ENCODE data around the gene FLRT2.

FLRT2 gene

DNA sequence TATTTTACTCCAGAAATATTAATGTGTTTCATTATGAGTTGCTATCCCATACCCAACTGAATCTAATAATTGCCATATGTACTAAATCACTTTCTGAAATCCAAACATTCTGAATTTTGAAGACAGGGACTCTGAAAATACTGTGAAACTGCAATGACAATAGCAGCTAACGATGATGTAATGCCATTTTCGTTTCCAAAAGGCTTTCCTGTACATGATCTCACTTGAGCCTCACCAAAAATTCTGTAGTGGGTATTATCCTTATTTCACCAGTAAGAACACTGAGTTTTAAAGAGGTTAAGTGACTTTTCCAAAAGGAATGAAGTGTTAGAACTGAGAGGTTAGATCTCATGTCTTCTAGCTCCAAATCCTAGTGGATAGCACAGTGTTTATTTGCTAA lies 133.3 kb downstream of the FLRT2 start:
- H3K4me1 ChIP-seq (ENCODE audit: control insufficient read depth in 1 of 2, insufficient read depth in 2 of 2, low read length in 2 of 2): no peaks in the 10 kb centered on the region
- peaks cover 6 to 11% of the 10 kb centered on the region in 2 donors for H3K9me3 ChIP-seq (ENCODE audit: control insufficient read depth in 1 of 2, low read length in 2 of 2)
- no peak overlapping the region for H3K27ac ChIP-seq (ENCODE audit: low read depth, low read length)
- H3K9ac ChIP-seq (ENCODE audit: low read depth in 1 of 2, low read length in 2 of 2): no peak overlapping the region
- H3K36me3 ChIP-seq (ENCODE audit: control insufficient read depth in 1 of 2, insufficient read depth in 2 of 2, low read length in 2 of 2): no peaks in the 10 kb centered on the region
- no peaks in the 10 kb centered on the region for H3K27me3 ChIP-seq (ENCODE audit: control insufficient read depth in 1 of 2, insufficient read depth in 2 of 2, low read length in 2 of 2)
- H3K4me3 ChIP-seq (ENCODE audit: low read depth in 1 of 2, low read length in 2 of 2): no peak overlapping the region

DNA sequence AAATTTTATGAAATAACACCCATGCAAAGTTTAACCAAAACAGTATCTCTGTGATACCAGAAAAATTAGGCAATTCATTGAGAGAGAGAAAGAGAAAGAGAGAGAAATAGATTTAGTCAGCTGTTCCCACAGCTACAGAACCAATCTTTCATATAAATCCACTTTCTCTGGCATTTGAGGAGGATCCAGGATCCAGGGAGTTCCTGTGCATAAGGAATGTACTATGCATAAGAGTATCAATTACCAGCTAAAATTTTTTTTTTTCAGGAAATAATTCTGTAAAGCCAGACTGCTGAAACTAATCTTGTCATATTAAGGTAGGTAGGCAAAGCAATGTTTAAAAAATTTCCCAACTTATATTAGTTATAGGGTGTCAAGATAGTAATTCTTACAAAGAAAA lies 133.7 kb downstream of the FLRT2 start:
- Histone ChIP-seq H3K36me3 (ENCODE audit: control insufficient read depth in 1 of 2, insufficient read depth in 2 of 2, low read length in 2 of 2) (no peaks in the 10 kb centered on the region), H3K27me3 (ENCODE audit: control insufficient read depth in 1 of 2, insufficient read depth in 2 of 2, low read length in 2 of 2) (no peaks in the 10 kb centered on the region), H3K9me3 (ENCODE audit: control insufficient read depth in 1 of 2, low read length in 2 of 2) (peaks cover 6 to 12% of the 10 kb centered on the region in 2 donors), H3K4me3 (ENCODE audit: low read depth in 1 of 2, low read length in 2 of 2) (no peak overlapping the region), H3K27ac (ENCODE audit: low read depth, low read length) (no peak overlapping the region), H3K9ac (ENCODE audit: low read depth in 1 of 2, low read length in 2 of 2) (no peak overlapping the region), H3K4me1 (ENCODE audit: control insufficient read depth in 1 of 2, insufficient read depth in 2 of 2, low read length in 2 of 2) (no peaks in the 10 kb centered on the region)

DNA sequence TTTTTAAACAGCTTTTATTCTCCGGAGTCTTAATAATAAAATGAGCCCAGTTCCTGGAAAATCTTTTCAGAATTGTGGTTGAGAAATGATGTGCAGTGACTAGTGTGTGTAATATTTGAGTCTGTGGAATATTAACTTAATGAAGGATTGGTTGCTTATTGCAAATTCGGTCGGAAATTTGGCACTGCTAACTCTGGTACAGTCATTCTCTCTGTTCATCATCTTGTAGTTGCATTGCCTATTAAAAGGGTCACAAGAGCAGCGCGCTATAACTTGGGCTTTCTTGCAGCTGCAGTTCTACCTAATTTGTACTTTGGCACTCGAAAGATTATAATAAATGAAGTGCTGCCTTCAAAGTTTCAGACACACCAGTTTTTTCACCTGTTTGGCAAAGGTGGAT lies 146.0 kb downstream of the FLRT2 start:
- no peak overlapping the region for H3K9ac ChIP-seq (ENCODE audit: low read depth in 1 of 2, low read length in 2 of 2)
- H3K4me3 ChIP-seq (ENCODE audit: low read depth in 1 of 2, low read length in 2 of 2): no peak overlapping the region

DNA sequence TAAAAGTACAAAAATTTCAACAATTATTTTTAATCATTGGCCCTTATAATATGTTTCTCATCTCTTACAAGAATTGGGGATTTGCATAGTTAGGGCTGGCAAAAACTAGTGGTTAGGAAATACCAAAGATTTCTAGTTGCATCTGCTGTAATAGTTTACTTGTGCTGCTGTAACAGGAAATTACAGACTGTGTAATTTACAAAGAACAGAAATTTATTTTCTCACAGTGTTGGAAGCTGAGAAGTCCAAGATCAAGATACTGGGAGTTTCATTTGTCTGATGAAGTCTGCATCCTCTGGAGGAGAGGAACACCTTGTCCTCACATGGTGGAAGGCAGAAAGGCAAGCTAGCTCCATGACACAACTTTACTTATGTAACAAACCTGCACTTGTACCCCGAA lies 157.0 kb downstream of the FLRT2 start:
- no peaks in the 10 kb centered on the region for H3K27me3 ChIP-seq (ENCODE audit: control insufficient read depth in 1 of 2, insufficient read depth in 2 of 2, low read length in 2 of 2)
- H3K9ac ChIP-seq (ENCODE audit: low read depth in 1 of 2, low read length in 2 of 2): no peak overlapping the region
- H3K9me3 ChIP-seq (ENCODE audit: control insufficient read depth in 1 of 2, low read length in 2 of 2): peaks cover under 1 to 3% of the 10 kb centered on the region in 2 donors
- H3K27ac ChIP-seq (ENCODE audit: low read depth, low read length): no peak overlapping the region
- H3K36me3 ChIP-seq (ENCODE audit: control insufficient read depth in 1 of 2, insufficient read depth in 2 of 2, low read length in 2 of 2): no peaks in the 10 kb centered on the region
- no peak overlapping the region for H3K4me3 ChIP-seq (ENCODE audit: low read depth in 1 of 2, low read length in 2 of 2)
- H3K4me1 ChIP-seq (ENCODE audit: control insufficient read depth in 1 of 2, insufficient read depth in 2 of 2, low read length in 2 of 2): no peaks in the 10 kb centered on the region

More for the DNA sequence above, 146.0 kb downstream of the FLRT2 start:
- no peak overlapping the region for H3K27ac ChIP-seq (ENCODE audit: low read depth, low read length)
- peaks cover 0 to 3% of the 10 kb centered on the region in 2 donors for H3K9me3 ChIP-seq (ENCODE audit: control insufficient read depth in 1 of 2, low read length in 2 of 2)
- no peaks in the 10 kb centered on the region for H3K27me3 ChIP-seq (ENCODE audit: control insufficient read depth in 1 of 2, insufficient read depth in 2 of 2, low read length in 2 of 2)
- no peaks in the 10 kb centered on the region for H3K4me1 ChIP-seq (ENCODE audit: control insufficient read depth in 1 of 2, insufficient read depth in 2 of 2, low read length in 2 of 2)
- no peaks in the 10 kb centered on the region for H3K36me3 ChIP-seq (ENCODE audit: control insufficient read depth in 1 of 2, insufficient read depth in 2 of 2, low read length in 2 of 2)

DNA sequence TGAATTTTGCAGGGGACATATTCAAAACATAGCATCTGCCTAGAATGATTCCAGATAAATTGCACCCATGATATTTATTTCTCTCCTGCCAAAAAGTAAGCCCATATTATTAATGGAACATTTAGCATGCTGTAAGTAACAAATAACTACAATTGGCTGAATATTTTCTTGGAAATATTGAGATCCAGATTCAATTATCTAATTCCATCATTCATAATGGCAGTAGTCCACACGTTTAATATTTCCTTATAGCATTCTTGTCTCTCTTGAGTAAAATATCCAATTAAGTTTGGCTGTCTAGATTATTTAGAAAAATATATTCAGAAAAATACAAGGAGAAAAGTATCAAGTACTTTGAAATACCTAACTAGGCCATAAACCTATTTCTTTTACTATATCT lies 157.5 kb downstream of the FLRT2 start:
- Histone ChIP-seq H3K4me3 (ENCODE audit: low read depth in 1 of 2, low read length in 2 of 2) (no peak overlapping the region), H3K4me1 (ENCODE audit: control insufficient read depth in 1 of 2, insufficient read depth in 2 of 2, low read length in 2 of 2) (no peaks in the 10 kb centered on the region), H3K36me3 (ENCODE audit: control insufficient read depth in 1 of 2, insufficient read depth in 2 of 2, low read length in 2 of 2) (no peaks in the 10 kb centered on the region), H3K9ac (ENCODE audit: low read depth in 1 of 2, low read length in 2 of 2) (no peak overlapping the region), H3K9me3 (ENCODE audit: control insufficient read depth in 1 of 2, low read length in 2 of 2) (peaks cover 3 to 5% of the 10 kb centered on the region in 2 donors), H3K27me3 (ENCODE audit: control insufficient read depth in 1 of 2, insufficient read depth in 2 of 2, low read length in 2 of 2) (no peaks in the 10 kb centered on the region), H3K27ac (ENCODE audit: low read depth, low read length) (no peak overlapping the region)

DNA sequence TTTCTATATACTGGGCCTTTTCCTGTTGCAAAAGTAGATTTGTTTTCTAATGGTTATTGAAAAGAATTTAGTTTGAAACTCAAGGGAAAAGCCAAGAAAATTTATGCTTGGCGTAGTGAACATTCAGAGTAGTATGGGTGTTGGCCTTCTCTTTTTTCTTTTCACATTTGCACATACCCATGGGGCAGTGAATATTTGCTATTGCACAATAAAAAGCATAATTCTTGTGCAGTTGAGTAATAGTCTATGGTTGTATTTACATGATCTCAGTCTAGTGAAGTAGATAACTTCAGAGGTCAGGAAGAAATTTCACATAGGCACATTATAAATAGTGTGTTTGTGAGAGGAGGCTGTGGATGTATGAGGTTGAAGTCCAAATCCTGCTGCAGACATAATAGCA lies 158.1 kb downstream of the FLRT2 start:
- Histone ChIP-seq H3K27me3 (ENCODE audit: control insufficient read depth in 1 of 2, insufficient read depth in 2 of 2, low read length in 2 of 2) (no peaks in the 10 kb centered on the region), H3K9me3 (ENCODE audit: control insufficient read depth in 1 of 2, low read length in 2 of 2) (peaks cover 3 to 5% of the 10 kb centered on the region in 2 donors), H3K36me3 (ENCODE audit: control insufficient read depth in 1 of 2, insufficient read depth in 2 of 2, low read length in 2 of 2) (no peaks in the 10 kb centered on the region), H3K27ac (ENCODE audit: low read depth, low read length) (no peak overlapping the region), H3K9ac (ENCODE audit: low read depth in 1 of 2, low read length in 2 of 2) (no peak overlapping the region), H3K4me1 (ENCODE audit: control insufficient read depth in 1 of 2, insufficient read depth in 2 of 2, low read length in 2 of 2) (no peaks in the 10 kb centered on the region), H3K4me3 (ENCODE audit: low read depth in 1 of 2, low read length in 2 of 2) (no peak overlapping the region)

DNA sequence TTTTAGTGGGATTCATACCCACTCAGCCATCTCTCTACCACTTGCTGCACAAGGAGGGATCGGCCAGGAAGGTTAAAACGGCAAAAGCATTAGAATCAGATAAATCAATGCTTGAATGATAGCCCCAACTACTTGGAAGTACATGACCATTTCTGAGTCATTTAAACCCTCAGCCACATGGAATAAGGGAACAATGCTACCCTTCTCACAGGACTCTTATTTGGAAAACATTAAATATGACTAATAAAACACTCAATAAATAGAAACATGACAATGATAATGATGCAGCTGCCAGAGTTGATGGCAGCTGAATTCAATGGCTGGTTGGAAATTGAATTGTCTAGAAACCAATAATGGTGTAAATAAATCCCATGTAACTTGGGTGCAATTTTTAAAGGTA lies 165.4 kb downstream of the FLRT2 start:
- Histone ChIP-seq H3K27me3 (ENCODE audit: control insufficient read depth in 1 of 2, insufficient read depth in 2 of 2, low read length in 2 of 2) (no peaks in the 10 kb centered on the region), H3K27ac (ENCODE audit: low read depth, low read length) (no peak overlapping the region), H3K4me1 (ENCODE audit: control insufficient read depth in 1 of 2, insufficient read depth in 2 of 2, low read length in 2 of 2) (no peaks in the 10 kb centered on the region), H3K9ac (ENCODE audit: low read depth in 1 of 2, low read length in 2 of 2) (no peak overlapping the region), H3K4me3 (ENCODE audit: low read depth in 1 of 2, low read length in 2 of 2) (no peak overlapping the region), H3K36me3 (ENCODE audit: control insufficient read depth in 1 of 2, insufficient read depth in 2 of 2, low read length in 2 of 2) (no peaks in the 10 kb centered on the region), H3K9me3 (ENCODE audit: control insufficient read depth in 1 of 2, low read length in 2 of 2) (peaks cover 0 to 5% of the 10 kb centered on the region in 2 donors)

DNA sequence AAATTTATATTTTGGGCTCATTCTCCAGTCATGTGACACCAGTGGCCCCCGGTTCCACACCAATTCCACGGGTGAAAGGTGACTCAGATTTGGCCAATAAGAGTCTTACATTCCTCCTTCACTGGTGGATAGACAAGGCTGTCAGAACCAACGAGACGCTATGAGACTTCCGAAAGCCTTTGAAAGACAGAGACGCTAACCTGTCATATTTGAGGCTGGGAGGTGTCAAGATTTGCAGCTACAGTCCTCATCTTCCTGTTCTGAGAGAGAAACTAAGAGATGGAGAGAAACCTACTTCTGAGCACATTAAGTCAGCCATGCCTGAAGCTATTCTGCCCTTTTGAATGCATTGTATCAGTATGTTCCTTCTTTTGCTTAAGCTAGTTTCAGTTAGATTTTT lies 171.2 kb downstream of the FLRT2 start:
- Histone ChIP-seq H3K4me3 (ENCODE audit: low read depth in 1 of 2, low read length in 2 of 2) (no peak overlapping the region), H3K9me3 (ENCODE audit: control insufficient read depth in 1 of 2, low read length in 2 of 2) (no peaks in the 10 kb centered on the region), H3K27me3 (ENCODE audit: control insufficient read depth in 1 of 2, insufficient read depth in 2 of 2, low read length in 2 of 2) (no peaks in the 10 kb centered on the region), H3K9ac (ENCODE audit: low read depth in 1 of 2, low read length in 2 of 2) (no peak overlapping the region), H3K4me1 (ENCODE audit: control insufficient read depth in 1 of 2, insufficient read depth in 2 of 2, low read length in 2 of 2) (no peaks in the 10 kb centered on the region), H3K36me3 (ENCODE audit: control insufficient read depth in 1 of 2, insufficient read depth in 2 of 2, low read length in 2 of 2) (no peaks in the 10 kb centered on the region), H3K27ac (ENCODE audit: low read depth, low read length) (no peak overlapping the region)

DNA sequence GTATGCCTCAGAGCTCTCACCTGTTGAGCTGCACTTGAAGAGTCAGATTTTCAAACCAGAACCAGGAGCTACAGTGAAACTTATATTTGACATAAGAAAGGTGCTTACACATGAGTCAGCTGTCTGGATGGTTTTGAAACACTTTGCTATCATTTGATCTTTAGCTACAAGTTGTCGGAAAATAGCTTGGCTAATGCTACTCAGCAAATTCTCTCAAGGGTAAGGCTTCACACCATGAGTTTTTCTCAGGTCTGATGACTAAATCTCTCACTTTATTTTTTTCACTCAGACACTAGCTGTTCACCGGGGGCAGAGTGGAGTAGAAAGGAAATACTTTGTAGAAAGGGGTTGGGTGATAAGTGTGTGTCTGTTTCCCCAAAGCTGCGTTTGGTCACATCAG lies 171.8 kb downstream of the FLRT2 start:
- no peaks in the 10 kb centered on the region for H3K27me3 ChIP-seq (ENCODE audit: control insufficient read depth in 1 of 2, insufficient read depth in 2 of 2, low read length in 2 of 2)
- H3K27ac ChIP-seq (ENCODE audit: low read depth, low read length): no peak overlapping the region
- no peaks in the 10 kb centered on the region for H3K4me1 ChIP-seq (ENCODE audit: control insufficient read depth in 1 of 2, insufficient read depth in 2 of 2, low read length in 2 of 2)
- no peak overlapping the region for H3K9ac ChIP-seq (ENCODE audit: low read depth in 1 of 2, low read length in 2 of 2)
- no peaks in the 10 kb centered on the region for H3K36me3 ChIP-seq (ENCODE audit: control insufficient read depth in 1 of 2, insufficient read depth in 2 of 2, low read length in 2 of 2)
- H3K9me3 ChIP-seq (ENCODE audit: control insufficient read depth in 1 of 2, low read length in 2 of 2): no peaks in the 10 kb centered on the region
- H3K4me3 ChIP-seq (ENCODE audit: low read depth in 1 of 2, low read length in 2 of 2): no peak overlapping the region

DNA sequence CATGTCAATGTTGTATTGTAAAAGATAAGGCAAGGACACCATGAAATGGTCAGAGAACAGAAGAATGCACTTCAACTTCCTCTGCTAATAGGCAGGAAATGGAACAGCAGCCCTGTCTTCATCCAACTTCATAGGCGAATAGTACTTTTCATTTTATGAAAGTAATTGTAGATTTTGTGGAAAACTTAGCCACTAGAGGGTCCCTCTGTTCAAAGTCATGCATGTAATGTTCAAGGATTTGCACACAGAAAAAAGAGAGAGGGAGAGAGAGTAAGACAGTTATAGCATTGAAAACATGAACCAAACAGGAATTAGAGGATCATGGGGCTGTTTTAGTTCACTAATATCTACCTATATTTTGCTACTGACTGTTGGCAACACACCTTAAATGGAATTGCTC lies 172.2 kb downstream of the FLRT2 start:
- Histone ChIP-seq H3K4me3 (ENCODE audit: low read depth in 1 of 2, low read length in 2 of 2) (no peak overlapping the region), H3K9ac (ENCODE audit: low read depth in 1 of 2, low read length in 2 of 2) (no peak overlapping the region), H3K4me1 (ENCODE audit: control insufficient read depth in 1 of 2, insufficient read depth in 2 of 2, low read length in 2 of 2) (no peaks in the 10 kb centered on the region), H3K27me3 (ENCODE audit: control insufficient read depth in 1 of 2, insufficient read depth in 2 of 2, low read length in 2 of 2) (no peaks in the 10 kb centered on the region), H3K27ac (ENCODE audit: low read depth, low read length) (no peak overlapping the region), H3K9me3 (ENCODE audit: control insufficient read depth in 1 of 2, low read length in 2 of 2) (no peaks in the 10 kb centered on the region), H3K36me3 (ENCODE audit: control insufficient read depth in 1 of 2, insufficient read depth in 2 of 2, low read length in 2 of 2) (no peaks in the 10 kb centered on the region)

DNA sequence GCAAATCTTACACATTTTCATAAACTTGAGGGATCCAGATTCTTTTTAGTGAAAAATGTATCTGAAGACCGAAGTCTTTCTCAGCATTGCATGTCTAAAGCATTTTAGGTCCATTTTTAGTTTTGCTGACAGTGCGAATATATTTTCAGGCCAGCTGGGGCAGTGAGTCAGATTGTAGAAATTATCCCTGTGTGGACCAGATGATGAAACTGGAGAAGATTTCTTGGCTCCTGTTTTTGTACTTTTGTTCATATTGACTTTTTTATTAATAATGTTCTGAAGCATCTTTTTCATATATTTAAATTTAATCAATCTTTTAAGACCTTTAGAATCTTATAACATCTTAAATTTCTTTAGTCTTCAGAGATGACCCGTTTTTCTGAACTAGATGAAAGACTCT lies 173.1 kb downstream of the FLRT2 start:
- H3K4me1 ChIP-seq (ENCODE audit: control insufficient read depth in 1 of 2, insufficient read depth in 2 of 2, low read length in 2 of 2): no peaks in the 10 kb centered on the region
- no peaks in the 10 kb centered on the region for H3K36me3 ChIP-seq (ENCODE audit: control insufficient read depth in 1 of 2, insufficient read depth in 2 of 2, low read length in 2 of 2)
- H3K27me3 ChIP-seq (ENCODE audit: control insufficient read depth in 1 of 2, insufficient read depth in 2 of 2, low read length in 2 of 2): no peaks in the 10 kb centered on the region
- no peak overlapping the region for H3K27ac ChIP-seq (ENCODE audit: low read depth, low read length)
- no peak overlapping the region for H3K4me3 ChIP-seq (ENCODE audit: low read depth in 1 of 2, low read length in 2 of 2)
- H3K9me3 ChIP-seq (ENCODE audit: control insufficient read depth in 1 of 2, low read length in 2 of 2): no peaks in the 10 kb centered on the region
- no peak overlapping the region for H3K9ac ChIP-seq (ENCODE audit: low read depth in 1 of 2, low read length in 2 of 2)
